ENCODE data around the gene ADGRG7.

The ADGRG7 gene

GRCh38 chr3:100681496-100681895 lies 72.1 kb downstream of the ADGRG7 start:
- TF ChIP-seq Cebpa-rat (IDR thresholded peaks at IDR 0.05) = no peak
- Histone ChIP-seq H3K27ac (no peak overlapping the region), H3K4me2 (no peak overlapping the region), H3K9ac (no peak overlapping the region), H4K20me1 (no peaks in the 10 kb centered on the region), H3K4me1 (peaks cover 0 to 9% (median 6%) of the 10 kb centered on the region in 10 experiments; a peak in 8 of 20 replicates), H3K27me3 (no peaks in the 10 kb centered on the region), H3K4me3 (no peak overlapping the region), H3K9me3 (replicated peaks in 1 of 11) (peaks cover 0 to 22% (median 8%) of the 10 kb centered on the region in 11 experiments; a peak in 8 of 22 replicates), H3K36me3 (no peaks in the 10 kb centered on the region)

DNA sequence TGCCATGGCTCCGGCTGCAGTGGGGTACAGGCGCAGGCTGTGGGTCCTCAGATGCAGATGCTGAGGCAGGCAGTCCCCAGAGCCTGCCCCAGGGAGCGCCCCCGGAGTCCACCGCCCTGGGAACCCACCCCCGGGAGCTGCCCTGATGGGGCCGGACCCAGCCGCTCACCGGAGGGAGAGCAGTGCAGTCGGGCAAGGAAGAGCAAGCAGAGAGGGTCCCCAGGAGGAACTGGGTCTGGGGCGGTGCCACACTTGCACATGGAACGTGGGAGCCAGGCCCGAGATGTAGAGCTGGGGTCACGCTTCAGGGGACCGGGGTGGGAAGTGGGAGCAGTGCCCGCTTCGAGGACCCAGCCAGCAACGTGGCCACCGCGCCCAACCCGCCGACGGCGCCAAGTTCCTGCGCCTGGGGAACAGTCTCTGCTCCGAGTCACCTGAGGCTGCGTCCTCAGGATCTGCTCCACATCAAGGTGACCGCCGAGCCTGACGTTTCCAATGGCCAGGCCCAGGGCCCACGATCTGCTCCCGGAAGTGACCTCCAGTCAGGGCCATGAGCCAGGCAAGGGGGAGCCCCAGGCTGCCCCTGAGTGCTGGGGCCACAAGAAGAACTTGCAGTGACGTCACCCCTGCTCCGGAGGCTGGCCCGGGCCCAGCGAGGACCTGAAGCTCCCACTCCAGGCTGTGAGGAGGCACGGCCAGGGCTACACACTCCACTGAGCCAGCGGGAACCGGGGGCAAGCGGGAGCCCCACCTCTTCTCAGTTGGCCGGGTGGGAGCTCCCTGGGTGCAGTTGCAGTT lies 72.9 kb downstream of the ADGRG7 start:
- H3K9ac ChIP-seq = no peak overlapping the region
- H3K27me3 ChIP-seq = no peaks in the 10 kb centered on the region
- peaks cover 0 to 9% (median 6%) of the 10 kb centered on the region in 10 experiments; a peak in 8 of 20 replicates for H3K4me1 ChIP-seq
- no peak overlapping the region for H3K4me2 ChIP-seq
- H3K27ac ChIP-seq = no peak overlapping the region
- H4K20me1 ChIP-seq = no peaks in the 10 kb centered on the region
- no peak for TF ChIP-seq Cebpa-rat (IDR thresholded peaks at IDR 0.05)
- no peaks in the 10 kb centered on the region for H3K36me3 ChIP-seq
- H3K9me3 ChIP-seq (replicated peaks in 1 of 11) = peaks cover 0 to 22% (median 8%) of the 10 kb centered on the region in 11 experiments; a peak in 8 of 22 replicates
- H3K4me3 ChIP-seq = no peak overlapping the region

- Histone ChIP-seq H4K20me1 (no peaks in the 10 kb centered on the region), H3K27ac (no peak overlapping the region), H3K4me2 (no peak overlapping the region), H3K9me3 (replicated peaks in 1 of 11) (peaks cover 0 to 22% (median 8%) of the 10 kb centered on the region in 11 experiments; a peak in 8 of 22 replicates), H3K4me3 (no peak overlapping the region), H3K27me3 (no peaks in the 10 kb centered on the region), H3K36me3 (no peaks in the 10 kb centered on the region), H3K4me1 (peaks cover 0 to 9% (median 6%) of the 10 kb centered on the region in 10 experiments; a peak in 8 of 20 replicates), H3K9ac (no peak overlapping the region)
- no peak for TF ChIP-seq Cebpa-rat (IDR thresholded peaks at IDR 0.05)
Measured at GRCh38 chr3:100682854-100683760, 73.7 kb downstream of the ADGRG7 start.

- TF ChIP-seq Cebpa-rat (IDR thresholded peaks at IDR 0.05) = no peak
- H3K27me3 ChIP-seq = no peaks in the 10 kb centered on the region
- H4K20me1 ChIP-seq = no peaks in the 10 kb centered on the region
Measured at GRCh38 chr3:100693225-100693624, 83.8 kb downstream of the ADGRG7 start.

GRCh38 chr3:100695696-100696095 lies 86.3 kb downstream of the ADGRG7 start:
- H3K36me3 ChIP-seq = no peaks in the 10 kb centered on the region
- H3K27ac ChIP-seq = no peak overlapping the region
- H3K27me3 ChIP-seq = no peaks in the 10 kb centered on the region
- no peak for TF ChIP-seq Cebpa-rat (IDR thresholded peaks at IDR 0.05)
- no peak overlapping the region for H3K9ac ChIP-seq
- H3K9me3 ChIP-seq (replicated peaks in 1 of 11) = no peaks in the 10 kb centered on the region
- H3K4me2 ChIP-seq = no peak overlapping the region
- H3K4me1 ChIP-seq = no peaks in the 10 kb centered on the region
- H4K20me1 ChIP-seq = no peaks in the 10 kb centered on the region
- no peak overlapping the region for H3K4me3 ChIP-seq

More at GRCh38 chr3:100693225-100693624, 83.8 kb downstream of the ADGRG7 start:
- no peak overlapping the region for H3K4me2 ChIP-seq
- H3K4me3 ChIP-seq = no peak overlapping the region
- no peak overlapping the region for H3K9ac ChIP-seq
- no peaks in the 10 kb centered on the region for H3K36me3 ChIP-seq
- no peak overlapping the region for H3K27ac ChIP-seq
- H3K9me3 ChIP-seq (replicated peaks in 1 of 11) = no peaks in the 10 kb centered on the region
- no peaks in the 10 kb centered on the region for H3K4me1 ChIP-seq

DNA sequence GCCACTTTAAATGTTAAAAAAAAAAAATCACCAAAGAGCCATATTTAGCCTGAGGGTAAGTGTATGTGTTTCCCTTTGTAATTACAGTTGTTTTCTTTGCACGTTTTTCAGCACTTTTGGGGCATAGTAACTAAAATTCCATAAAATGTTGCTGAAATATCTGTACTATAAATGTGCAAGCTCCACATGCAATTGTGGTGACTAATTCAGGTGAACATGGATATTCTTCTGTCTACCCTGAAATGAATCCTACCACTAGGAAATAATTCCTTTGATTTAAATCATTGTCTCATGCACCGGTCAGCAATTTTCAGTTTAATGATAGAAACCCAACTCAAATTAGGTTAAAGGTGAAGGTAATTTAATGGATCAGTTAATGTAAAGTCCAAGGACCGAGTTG lies 86.8 kb downstream of the ADGRG7 start:
- TF ChIP-seq Cebpa-rat (IDR thresholded peaks at IDR 0.05) = no peak
- Histone ChIP-seq H3K4me2 (no peak overlapping the region), H3K9ac (no peak overlapping the region), H3K4me1 (no peaks in the 10 kb centered on the region), H3K36me3 (no peaks in the 10 kb centered on the region), H3K9me3 (replicated peaks in 1 of 11) (no peaks in the 10 kb centered on the region), H3K27ac (no peak overlapping the region), H3K4me3 (no peak overlapping the region), H3K27me3 (no peaks in the 10 kb centered on the region), H4K20me1 (no peaks in the 10 kb centered on the region)

GRCh38 chr3:100697172-100697571 lies 87.8 kb downstream of the ADGRG7 start:
- Histone ChIP-seq H4K20me1 (no peaks in the 10 kb centered on the region), H3K36me3 (no peaks in the 10 kb centered on the region), H3K4me2 (no peak overlapping the region)

DNA sequence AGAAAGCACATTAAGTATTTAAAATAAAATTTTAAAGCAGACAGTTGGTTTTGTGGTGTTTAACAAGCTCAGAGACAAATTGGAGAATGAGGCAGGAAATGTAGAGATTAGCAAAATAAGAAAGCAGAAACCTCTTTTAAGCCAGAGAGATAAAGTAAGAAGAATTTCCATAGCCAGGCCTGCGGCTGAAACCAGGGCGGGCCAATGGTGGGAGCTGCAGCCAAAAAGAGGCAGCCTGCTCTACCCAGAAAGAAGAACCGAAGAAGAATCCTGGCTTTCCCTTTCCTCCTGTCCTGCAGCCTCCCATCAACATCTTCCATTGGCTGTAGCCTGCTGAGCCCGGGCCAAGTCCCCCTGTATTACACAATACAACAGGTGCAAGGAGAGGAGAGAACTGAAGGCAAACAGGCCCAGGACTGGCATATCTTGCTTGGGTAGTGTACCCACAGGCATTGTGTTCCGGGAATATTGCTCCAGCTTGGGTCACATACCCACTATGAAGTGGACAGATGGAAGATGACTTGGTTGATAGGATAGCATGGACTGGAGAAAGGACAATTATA lies 88.4 kb downstream of the ADGRG7 start:
- Histone ChIP-seq H3K27ac (no peak overlapping the region), H3K4me1 (no peaks in the 10 kb centered on the region), H3K36me3 (no peaks in the 10 kb centered on the region), H3K4me3 (no peak overlapping the region), H4K20me1 (no peaks in the 10 kb centered on the region), H3K4me2 (no peak overlapping the region), H3K9ac (no peak overlapping the region), H3K27me3 (no peaks in the 10 kb centered on the region), H3K9me3 (replicated peaks in 1 of 11) (no peaks in the 10 kb centered on the region)
- TF ChIP-seq Cebpa-rat (IDR thresholded peaks at IDR 0.05) = no peak

More at GRCh38 chr3:100697172-100697571, 87.8 kb downstream of the ADGRG7 start:
- Histone ChIP-seq H3K4me1 (no peaks in the 10 kb centered on the region), H3K9me3 (replicated peaks in 1 of 11) (no peaks in the 10 kb centered on the region), H3K27ac (no peak overlapping the region), H3K4me3 (no peak overlapping the region), H3K27me3 (no peaks in the 10 kb centered on the region), H3K9ac (no peak overlapping the region)
- no peak for TF ChIP-seq Cebpa-rat (IDR thresholded peaks at IDR 0.05)

DNA sequence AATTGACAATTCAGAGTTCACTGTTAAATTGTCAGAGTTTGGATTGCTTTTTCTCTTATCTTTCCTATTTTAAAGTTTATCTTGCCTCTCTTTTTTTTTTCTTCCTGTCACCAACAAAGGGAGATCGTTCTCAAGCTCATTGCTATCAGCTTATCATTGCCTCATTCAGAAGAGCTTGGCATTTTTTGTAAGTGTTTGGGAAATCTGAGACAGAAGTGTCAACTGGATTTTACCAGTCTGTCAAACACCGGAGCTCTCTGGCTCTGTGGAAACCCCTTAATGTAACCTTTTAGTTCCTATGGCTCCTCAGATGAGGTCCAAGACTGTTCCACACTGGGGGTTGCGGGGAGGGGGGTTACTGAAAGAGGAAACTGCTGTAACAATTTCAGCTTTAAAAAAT lies 89.3 kb downstream of the ADGRG7 start:
- Histone ChIP-seq H3K9ac (no peak overlapping the region), H3K9me3 (replicated peaks in 1 of 11) (no peaks in the 10 kb centered on the region), H4K20me1 (no peaks in the 10 kb centered on the region), H3K27ac (no peak overlapping the region), H3K27me3 (no peaks in the 10 kb centered on the region), H3K36me3 (no peaks in the 10 kb centered on the region), H3K4me3 (no peak overlapping the region), H3K4me1 (no peaks in the 10 kb centered on the region), H3K4me2 (no peak overlapping the region)
- TF ChIP-seq Cebpa-rat (IDR thresholded peaks at IDR 0.05) = no peak
